Midbrain (tissue), 1 donor: ENCODE data around the gene EPO.
A peak's percentile ranks its signal among the peaks of the same experiment; 100 is the strongest.

Experiments used
- DNase-seq: peaks from one replicate; lab custom pipeline; 2025; lab: John Stamatoyannopoulos, UW

EPO gene

DNA sequence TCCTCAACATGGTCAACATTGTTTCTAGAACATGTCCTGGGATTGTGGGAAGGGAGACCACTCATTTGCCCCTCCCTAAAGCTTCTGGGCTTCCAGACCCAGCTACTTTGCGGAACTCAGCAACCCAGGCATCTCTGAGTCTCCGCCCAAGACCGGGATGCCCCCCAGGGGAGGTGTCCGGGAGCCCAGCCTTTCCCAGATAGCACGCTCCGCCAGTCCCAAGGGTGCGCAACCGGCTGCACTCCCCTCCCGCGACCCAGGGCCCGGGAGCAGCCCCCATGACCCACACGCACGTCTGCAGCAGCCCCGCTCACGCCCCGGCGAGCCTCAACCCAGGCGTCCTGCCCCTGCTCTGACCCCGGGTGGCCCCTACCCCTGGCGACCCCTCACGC lies at the start of gene EPO:
Gene EPO (plus strand): TSS at position 190 of the 392 bp plus-strand sequence. CDS start 513 bp downstream, outside the sequence.
- no peak for DNase-seq

DNA sequence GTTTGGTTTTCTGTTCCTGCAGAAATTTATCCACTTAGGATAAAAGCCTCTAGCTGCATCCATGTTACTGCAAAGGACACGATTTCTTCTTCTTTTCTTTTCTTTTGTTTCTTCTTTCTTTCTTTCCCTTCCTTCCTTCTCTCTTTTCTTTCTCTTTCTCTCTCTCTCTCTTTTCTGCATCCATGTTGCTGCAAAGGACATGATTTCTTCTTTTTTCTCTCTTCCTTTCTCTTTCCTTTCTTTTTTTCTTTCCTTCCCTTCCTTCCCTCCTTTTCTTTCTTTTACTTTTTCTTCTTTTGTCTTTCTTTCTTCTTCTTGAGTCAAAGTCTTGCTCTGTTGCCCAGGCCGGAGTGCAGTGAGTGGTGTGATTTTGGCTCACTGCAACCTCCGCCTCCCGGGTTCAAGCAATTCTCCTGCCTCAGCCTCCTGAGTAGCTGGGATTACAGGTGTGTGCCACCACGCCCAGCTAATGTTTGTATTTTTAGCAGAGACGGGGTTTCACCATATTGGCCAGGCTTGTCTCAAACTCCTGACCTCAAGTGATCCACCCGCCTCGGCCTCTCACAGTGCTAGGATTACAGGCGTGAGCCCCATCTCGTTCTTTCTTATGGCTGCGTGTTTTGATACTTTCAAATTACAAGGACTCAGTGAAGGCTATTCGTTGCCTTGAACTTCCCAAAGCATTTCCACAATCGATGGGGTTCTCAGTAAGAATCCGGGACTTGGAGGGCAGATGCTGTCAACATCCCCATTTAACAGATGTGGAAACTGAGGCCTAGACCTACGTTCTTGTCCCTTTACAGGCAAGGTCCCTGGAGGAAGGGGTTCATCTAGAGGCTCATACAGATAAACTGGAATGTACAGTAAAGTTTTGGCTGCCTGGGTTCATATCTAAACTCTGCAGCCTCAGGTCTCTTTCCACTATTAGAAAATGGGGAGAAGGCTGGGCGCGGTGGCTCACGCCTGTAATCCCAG lies 48.6 kb upstream of the EPO start:
- no peak for DNase-seq

DNA sequence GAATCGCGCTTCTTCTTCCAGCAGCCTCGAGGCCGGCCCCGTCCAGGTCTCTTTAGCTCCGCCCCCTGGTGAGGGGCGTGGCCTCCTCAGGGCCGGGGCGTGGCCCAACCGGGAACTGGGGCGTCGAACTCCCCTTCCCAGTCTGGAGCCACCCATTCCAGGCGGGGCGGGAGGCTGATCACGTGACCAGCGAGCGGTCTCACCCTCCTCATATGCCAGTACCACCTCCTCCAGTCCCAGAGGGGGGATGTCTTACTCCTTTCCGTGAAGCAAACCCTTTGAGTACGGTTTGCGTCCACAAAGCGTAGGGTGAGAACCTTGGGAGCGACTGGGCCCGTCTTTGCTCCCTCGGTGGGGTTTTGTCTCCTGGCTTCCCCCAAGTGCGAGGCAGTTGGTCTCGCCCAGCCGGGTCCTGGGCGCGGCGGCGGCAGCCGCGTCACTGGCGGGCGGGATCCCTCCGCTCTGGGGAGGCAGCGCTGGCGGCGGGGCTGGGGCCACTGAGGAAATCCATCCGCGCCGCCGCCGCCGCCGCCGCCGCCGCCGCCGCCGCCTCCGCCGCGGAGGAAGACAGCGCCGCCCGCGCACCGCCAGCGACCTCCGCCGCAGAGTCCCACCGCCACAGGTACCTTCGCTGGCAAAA lies 46.8 kb upstream of the EPO start, which contains the start of gene GNB2:
Gene GNB2 (plus strand): TSS at position 439 of the 640 bp plus-strand sequence. CDS start 2,526 bp downstream, outside the sequence.
- peak; percentile 98 for DNase-seq

DNA sequence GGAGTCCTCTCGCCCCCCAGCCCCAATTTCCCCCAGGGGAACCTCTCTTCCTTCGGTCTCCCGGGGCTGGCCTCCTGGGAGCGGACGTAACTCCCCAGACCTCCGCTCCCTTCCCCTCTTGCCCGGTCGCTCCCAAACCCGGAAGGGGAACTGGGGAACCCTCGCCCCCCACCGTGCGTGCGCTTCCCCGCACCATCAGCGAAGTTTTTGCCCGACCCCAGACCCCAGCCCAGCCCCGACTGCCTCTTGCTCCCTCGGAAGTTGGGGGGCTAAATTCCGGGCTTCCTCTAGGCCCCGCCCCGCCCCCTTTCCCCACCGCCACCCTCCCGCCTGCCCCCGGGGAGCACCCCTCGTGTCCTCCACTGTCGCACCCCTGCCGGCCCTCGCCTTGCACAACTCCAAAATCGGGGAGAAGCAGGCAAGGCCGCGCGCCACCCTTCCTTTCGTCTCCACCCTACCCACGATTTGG lies 46.3 kb upstream of the EPO start:
- DNase-seq = peak; percentile 45

DNA sequence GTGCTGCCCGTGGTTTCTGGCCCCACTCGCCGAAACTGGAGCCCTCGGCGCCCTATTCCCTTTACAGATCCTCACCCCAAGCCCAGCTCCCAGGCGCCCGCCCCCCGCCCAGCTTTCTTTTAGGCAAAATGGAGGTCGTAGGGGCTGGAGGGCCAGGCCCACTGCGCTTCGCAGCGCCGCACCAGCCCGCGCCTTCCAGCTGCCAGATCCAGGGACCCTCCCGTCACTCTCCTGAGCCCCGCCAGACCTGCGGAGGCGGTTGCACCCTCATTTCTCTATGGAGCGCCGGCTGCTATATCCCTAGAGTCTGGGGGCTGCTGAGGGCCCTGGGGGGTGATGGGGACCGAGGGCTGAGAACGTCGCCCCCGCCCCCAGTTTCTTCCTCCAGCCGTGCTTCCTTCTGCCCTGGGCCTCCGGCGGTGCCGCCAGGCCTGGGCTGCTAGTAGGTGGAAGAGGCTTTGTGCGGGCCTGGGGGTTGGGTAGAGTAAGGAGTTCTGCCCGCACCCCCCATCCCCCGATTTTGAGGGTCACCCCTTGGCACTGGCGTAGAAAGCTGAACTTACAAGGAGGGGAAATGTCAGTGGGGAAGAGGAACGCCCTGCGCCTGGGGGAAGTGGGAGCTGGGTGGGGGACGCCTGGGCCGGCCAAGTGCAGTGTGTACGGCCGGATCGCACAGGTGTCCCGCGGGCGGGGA lies 45.7 kb upstream of the EPO start:
- DNase-seq = peak; percentile 20

DNA sequence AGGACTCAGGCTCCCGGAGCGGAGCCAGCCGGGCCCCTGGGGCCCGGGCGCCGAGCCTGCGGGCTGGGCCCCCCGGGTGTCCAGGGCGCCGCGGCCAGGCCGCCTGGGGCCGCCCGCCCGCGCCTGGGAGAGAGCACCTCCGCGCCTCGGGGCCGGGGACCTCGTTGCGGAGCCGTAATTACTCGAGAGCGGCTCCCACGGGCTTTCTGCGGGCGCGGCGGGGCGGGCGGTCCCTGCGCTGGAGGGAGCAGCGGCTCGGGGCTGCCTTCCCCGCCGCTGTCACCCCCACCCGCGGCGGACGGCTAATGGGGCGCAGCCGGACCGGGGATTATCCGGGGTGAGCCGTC lies 45.2 kb upstream of the EPO start:
- DNase-seq = no peak

DNA sequence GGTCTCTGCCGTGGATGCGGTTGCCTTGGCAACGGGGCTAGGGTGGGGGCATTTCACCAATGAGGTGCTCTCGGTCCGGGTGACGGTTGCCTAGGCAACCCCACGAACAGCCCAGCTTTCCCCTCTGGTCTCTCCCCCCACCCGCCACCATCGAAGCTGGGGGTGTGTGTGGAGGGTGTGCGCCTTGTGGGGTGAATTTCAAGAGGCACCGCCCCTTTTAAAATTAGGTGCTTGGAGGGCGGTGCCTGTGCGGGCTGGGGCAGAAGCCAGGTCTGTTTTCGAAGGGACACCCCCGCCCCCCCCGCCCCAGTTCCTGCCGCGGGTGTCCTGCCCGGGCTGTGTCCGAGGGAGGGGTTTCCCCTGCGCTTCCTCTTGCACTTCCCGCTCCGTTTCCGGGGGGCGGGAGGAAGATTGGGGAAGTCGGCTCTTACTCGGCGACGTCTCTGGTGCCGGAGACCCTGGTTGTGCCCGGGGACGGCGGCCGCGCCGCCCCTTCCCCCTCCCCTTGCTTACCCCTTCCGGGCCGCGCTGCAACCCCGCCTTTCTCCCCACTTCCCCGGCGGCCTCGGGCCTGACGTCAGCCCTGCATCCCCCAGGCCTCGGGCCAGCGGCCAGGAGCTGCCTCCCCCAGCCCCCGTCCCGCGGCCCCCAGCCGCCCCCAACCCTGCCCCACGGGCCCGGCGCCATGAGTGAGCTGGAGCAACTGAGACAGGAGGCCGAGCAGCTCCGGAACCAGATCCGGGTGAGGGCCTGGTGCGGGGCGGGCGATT lies 44.5 kb upstream of the EPO start:
- DNase-seq = peak; percentile 73

DNA sequence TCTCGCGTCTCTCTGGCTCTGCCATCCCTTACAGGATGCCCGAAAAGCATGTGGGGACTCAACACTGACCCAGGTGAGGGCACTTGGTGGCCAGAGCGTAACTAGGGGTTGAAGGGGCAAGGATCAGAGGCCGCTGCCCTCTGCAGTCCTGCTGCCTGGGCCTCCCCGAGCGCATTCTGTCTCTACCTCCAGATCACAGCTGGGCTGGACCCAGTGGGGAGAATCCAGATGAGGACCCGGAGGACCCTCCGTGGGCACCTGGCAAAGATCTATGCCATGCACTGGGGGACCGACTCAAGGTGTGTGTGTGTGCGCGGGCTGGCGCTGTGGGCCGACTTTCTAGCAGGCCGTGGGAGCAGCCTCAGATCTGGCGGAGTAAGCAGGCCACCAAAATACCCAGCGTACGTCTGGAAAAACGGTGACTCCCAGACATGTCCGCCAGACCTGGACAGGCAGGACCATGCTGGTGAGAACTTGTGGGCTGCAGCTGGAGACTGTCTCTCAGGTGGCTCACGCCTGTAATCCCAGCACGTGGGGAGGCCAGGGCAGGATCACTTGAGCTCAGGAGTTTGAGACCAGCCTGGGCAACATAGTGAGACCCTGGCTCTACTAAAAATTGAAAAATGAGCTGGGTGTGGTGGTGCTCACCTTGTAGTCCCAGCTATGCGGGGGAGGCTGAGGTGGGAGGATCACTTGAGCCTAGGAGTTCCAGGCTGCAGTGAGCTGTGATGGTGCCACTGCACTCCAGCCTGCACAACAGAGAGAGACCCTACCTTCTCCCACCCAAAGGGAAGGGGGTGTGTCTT lies 43.6 kb upstream of the EPO start:
- no peak for DNase-seq

DNA sequence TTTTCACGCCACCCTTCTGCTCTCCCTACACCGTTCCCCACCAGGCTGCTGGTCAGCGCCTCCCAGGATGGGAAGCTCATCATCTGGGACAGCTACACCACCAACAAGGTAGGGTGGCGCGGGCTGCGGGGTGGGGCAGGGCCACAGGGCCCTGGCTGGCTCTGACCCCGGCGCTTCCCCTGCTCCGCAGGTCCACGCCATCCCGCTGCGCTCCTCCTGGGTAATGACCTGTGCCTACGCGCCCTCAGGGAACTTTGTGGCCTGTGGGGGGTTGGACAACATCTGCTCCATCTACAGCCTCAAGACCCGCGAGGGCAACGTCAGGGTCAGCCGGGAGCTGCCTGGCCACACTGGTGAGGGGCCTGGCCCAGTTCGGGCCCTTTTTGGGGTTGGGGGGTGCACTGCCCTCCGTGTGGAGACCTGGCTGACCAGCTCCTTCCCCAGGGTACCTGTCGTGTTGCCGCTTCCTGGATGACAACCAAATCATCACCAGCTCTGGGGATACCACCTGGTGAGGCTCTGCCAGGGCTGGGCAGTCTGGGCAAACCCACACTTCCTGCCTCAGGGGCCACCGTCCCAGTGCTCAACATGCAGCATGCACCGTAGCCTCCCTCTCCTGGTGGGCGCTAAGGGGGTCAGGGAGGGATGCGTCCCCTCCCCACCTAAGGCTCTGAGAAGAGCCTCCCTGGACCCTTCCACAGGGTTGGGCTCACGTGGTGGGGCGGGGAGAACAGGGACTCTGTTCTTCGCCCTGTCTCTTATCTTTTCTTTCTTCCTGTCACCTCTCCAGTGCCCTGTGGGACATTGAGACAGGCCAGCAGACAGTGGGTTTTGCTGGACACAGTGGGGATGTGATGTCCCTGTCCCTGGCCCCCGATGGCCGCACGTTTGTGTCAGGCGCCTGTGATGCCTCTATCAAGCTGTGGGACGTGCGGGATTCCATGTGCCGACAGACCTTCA lies 42.7 kb upstream of the EPO start:
- no peak for DNase-seq

DNA sequence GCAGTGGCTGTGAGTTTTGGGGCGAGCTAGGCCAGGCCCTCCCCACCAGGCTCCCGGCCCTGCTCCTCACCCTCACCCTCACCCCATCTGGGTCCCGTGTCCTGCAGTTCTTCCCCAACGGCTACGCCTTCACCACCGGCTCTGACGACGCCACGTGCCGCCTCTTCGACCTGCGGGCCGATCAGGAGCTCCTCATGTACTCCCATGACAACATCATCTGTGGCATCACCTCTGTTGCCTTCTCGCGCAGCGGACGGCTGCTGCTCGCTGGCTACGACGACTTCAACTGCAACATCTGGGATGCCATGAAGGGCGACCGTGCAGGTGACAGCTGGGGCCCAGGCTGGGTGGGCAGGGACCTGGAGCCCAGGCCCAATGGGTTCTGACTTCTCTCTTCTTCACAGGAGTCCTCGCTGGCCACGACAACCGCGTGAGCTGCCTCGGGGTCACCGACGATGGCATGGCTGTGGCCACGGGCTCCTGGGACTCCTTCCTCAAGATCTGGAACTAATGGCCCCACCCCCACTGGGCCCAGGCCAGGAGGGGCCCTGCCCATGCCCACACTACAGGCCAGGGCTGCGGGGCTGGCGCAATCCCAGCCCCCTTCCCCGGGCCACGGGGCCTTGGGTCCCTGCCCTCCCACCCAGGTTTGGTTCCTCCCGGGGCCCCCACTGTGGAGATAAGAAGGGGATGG lies 41.8 kb upstream of the EPO start:
- DNase-seq = no peak

DNA sequence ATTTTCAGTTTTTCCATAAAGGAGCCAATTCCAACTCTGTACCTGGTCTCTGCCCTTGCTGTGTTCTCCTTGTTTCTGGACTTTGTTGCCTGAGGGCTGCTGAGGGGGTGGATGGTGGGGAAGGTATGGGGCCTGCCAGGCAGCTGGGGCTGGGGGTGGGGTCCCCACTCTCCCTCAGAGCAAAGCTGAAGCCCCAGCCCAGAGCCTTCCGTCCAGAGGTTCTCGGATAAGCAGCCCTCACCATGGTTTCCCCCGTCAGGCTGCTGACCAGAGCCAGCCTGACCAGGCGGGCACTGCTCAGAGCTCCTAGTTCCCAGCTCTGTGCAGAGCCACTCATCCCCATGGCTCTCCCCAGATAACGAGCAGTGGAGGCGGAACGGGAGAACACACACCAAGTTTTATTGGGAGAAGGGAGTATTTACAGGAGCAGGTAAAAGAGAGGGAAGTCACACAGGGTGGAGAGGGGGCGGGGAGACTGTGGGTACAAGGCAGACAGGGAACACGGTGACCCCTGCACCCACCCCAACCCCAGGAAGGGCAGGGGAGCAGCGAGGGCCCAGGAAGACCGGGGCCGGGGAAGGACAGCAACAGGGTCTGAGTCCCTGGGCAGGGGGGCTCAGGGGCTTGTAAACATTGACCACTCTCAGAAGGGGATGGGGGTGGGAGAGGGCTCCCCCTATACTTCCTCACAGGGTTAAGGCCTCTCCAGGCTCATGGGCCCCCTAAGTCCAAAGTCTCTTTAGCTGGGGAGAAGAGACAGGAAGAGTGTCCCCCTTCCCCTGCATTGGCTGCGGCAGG lies 40.9 kb upstream of the EPO start:
- DNase-seq = no peak

DNA sequence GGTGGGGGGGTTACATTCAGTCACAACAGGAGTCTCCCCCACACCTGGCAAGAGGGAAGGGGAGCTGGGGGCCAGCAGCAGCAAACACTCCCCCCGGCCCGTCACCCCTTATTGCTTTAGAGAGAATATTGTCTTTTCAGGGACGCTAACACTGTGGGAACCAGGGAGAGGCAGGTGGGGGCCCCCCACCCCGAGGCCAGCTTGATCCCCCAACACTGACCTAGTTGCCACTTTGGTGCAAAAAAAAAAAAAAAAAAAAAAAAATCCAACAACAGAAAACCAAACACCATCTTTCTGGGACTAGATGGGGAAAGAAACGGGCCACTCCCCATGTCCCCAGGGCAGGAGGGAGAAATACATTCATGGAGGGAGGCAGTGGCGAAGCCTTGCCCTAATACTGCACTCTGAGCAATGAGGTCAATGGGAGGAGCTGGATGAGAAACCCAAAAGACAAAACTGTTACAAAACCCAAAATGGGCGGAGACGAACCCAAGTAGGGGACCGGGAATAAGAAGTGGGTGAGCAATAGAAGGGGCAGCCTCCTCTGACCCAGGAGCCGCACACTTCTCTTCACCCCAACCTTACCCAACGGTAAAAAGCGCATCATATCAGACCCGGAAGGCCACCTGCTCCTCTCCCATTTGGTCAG lies 40.2 kb upstream of the EPO start:
- no peak for DNase-seq

DNA sequence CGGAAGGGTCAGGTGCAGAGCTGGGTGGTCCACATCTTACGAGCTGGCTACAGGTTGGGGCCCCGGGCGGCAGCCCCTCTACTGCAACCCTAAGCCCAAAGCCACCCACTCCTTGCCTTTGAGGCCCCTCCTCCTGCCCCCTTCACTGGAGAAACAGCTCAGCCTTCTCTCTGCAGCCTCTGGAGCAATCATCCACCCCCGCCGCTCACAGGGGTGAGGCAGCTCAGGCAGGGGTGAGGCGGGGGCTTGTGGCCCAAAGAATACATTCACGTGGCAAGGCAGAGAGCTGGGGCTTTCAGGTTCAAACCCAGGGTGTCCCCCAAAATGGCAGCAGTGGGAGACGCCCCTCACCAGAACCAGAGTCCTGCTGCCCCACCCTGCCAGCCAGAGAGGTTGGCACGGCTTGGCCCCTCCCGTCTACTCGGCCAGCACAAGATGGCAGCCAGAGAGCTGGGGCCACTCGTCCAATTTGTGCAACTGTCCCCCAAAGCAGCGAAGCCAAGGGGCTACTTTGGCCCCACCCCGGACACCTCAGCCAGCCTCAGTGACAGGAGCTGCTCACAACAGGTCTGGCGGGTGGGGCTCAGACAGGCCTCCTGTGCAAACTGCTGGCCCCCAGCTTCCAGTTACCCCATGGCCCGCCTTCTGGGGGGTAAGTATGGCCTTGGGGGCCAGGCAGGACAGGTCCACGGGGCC lies 39.5 kb upstream of the EPO start:
- no peak for DNase-seq

DNA sequence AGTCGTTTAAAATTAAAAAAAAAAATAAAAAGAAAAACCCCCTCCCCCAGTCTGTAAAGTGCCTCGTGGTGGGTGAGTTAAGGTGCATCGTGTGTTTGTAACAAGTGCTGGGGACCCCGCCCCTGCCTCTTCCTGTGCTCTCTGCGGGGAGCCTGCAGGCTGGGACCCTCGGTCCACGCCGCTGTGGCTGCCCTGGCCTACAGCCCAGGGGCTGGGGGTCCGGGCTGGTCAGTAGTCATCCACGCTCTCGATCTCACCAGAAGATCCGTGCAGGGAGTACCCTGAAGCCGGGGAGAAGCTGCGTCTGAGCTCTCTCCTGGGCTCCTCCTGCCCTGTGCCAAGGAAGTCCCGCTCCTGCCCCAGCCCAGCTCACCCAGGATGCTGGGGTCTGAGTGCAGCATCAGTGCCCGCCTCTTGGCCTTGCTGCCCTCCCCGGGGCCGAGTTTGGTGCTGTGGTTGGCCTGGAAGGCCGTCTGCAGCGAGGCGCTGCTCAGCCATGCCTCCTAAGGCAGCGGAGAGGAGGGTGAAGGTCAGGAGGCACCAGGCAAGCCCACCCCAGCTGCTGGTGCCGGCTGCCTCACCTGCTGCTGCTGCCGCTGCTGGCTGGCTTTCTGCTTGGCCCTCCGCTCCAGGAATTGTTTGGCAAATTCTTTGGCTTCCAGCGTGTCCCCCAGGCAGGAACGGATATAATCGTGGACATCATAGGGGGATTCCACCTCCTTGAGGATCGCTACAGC lies 38.6 kb upstream of the EPO start:
- no peak for DNase-seq

DNA sequence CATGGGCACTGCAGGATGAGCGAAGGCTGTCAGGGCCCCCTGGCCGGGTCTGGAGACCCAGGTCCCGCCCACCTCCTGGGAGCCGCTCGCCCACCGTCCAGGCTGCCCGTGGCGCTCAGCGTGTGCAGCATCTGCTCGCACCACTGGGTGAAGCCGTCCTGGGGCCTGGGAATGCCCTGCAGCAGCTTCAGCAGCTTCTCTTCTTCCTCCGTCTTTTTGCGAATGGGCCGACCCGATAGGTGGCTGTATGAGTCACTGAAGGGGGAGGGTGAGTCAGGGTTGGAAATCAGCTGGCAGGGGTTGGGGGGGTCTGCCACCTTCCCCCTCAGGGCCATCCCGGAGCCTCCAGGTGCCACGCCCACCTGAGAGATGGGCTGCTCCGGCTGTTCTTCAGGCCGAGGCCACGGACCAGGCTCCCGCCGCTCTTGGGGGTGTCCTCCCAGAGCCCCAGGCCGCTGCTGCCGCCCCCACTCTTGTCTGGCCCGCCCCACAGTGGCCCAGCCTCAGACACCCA lies 38.0 kb upstream of the EPO start:
- no peak for DNase-seq

DNA sequence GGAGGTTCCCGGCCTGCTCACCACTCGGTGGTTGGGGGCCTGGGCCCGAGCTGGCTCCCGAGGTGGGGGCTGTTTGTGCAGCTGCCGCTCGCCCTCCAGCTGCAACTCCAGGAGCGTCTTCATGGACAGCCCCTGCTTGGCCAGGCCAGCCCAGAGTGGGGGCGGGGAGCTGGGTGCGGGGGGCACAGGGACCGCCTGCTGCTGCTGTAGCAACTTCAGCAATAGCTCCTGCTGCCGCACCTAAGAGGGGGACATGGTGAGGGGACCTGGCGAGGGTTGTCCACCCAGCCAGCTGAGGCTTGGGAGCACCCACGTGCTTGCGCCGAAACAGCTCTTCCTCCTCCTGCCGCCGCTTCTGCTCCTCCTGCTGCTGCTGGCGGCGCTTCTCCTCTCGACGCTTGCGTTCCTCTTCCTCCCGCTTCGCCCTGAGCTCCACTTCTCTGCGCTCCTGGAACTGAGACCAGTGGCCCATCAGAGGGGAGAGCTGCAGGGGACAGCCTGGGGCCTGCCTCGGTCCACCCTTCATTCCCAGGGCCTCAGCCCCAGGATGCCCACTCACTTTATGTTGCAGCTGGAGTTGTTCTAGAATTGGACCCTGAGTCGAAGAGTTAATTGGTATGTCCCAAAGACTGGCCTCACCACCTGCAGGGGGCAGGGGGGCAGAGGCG lies 37.1 kb upstream of the EPO start:
- DNase-seq = no peak
